GM19351 (cell line): ENCODE measurements around the gene SPDYE3.

Experiments used
- ATAC-seq: cut with Tn5 transposase; IDR thresholded peaks from one replicate; pipeline ENCODE4 v1.9.1; 2021; ENCODE audit warnings: mild to moderate bottlenecking, moderate library complexity; ENCODE audit not compliant: unreplicated experiment

Gene SPDYE3

DNA sequence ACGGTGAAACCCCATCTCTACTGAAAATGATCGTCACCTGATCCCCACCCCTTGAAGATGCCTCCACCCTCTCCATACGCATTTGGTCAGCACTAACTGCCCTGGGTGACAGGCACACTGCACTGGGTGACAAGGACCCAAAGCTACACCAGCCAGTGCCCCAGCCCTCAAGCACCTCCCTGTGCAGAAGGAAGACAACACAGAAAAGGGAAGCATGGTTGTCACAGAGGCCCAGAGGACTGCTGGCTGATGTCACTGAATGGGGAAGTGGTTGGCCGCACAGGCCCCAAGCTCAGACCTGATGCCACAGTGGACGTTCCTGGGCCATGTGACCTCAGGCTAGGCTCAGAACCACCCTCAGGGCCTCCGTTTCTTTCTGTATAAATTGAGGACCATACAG lies 61.6 kb downstream of the SPDYE3 start:
- ATAC-seq, result peak; percentile 65

DNA sequence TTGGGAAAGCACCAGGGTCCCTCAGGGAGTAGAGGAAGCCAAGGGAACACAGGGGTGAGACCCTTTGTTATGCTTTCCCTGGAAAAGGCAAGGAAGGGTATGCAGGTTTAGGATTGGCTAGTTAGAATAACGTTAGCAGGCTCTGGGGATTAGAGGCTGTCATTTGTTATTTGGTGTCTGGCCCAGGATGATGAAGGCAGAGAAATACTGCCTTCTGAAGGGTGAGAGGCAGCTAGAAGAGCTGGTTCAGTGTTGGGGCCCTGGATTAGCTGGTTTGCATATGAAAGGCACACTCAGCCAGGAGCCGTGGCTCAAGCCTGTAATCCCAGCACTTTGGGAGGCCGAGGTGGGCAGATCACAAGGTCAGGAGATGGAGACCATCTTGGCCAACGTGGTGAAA lies 62.8 kb downstream of the SPDYE3 start:
- no peak for ATAC-seq

DNA sequence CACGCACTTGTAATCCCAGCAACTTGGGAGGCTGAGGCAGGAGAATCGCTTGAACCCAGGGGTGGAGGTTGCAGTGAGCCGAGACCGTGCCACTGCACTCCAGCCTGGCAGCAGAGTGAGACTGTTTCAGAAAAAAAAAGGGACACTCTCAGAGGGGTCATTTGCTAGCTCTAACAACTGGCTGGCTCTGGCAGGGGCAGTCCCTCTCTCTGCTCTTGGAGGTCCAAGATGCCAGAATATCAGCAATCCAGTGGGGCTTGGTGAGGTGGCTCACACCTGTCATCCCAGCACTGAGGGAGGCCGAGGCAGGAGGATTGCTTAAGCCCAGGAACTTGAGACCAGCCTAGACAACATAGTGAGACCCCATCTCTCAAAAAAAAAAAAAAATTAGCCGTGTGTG lies 63.2 kb downstream of the SPDYE3 start:
- ATAC-seq, result no peak

DNA sequence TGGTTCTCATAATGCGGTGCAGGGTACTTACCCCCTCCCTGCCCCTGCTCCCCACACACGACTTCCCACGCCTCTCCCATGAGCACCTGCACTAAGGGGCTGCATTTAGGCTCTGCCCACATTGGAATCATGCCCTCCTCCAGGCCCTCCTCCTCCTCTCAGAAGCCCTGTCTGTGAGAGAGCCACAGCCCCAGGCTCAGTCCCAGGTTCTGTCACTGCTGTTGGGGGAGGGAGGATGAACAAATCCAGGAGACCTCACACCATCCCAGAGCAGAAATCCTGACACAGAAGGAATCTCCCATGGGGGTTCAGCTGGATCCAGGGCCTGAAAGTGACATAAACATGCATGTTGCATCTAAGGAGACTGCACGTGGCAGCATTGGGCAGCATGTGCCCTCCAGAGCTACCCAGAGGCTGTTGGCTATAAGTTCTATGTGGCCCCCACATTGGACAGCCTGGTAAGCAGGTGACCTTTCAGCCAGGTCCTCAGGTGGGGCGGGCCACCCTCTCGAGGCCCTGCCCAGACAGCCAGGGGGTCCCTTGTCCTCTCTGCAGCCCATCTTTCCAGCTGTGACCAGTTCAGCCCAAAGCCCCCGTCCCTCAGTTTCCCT lies 64.2 kb downstream of the SPDYE3 start:
- no peak for ATAC-seq
